ENCODE data around the gene HSPA5.
"Not testable (repeated sequence)": the region's sequence is repeated elsewhere in the genome, so short reads cannot be mapped to it uniquely, and the experiment has no call there.

- not testable (repeated sequence) for TF ChIP-seq CTCF, POLR2A, POLR2AphosphoS5, EP300 (IDR thresholded peaks at IDR 0.05)
These were observed 4.5 kb downstream of the HSPA5 start for GRCh38 chr9:125236520-125237159.
